ENCODE data around the gene TSEN34.
"Not testable (repeated sequence)": the region's sequence is repeated elsewhere in the genome, so short reads cannot be mapped to it uniquely, and the experiment has no call there.

The TSEN34 gene

GRCh38 chr19:54162241-54162805, 28.8 kb upstream of the TSEN34 start:
- peak; percentile 81 for DNase-seq

- DNase-seq = no peak
Observed at GRCh38 chr19:54162884-54163283, 28.2 kb upstream of the TSEN34 start.

DNA sequence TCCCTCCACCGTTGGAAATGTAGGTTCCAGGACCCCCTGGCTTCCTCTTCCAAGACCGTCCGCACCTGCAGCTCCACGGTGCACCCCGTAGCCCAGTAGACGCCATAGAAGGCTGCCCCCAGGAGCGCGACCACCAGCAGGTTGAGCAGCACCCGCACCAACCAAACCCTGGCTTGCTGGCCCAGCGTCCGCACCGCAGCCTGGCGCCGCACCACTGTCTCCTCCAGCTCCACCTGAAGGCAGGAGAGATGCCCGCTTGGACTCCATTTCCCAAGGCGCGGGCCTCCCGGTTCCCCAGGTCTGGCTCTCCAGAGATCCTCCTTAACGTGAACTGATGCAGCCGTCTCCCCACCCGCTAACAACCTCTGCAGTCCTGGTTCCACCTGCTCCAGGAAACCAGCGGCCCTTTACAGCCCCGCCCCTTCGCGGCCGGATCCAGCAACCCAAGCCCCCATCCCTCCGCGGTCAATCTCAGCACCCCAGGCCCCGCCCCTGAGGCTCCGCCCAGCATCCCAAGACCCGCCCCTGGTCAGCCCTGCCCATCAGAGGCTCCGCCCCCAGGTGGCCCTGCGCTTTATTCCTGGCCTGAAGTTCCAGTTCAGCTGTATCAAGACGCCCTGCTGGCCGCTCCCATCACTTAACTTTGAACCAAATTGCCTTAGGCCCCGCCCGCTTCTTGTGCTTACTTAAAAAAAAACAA, 26.6 kb upstream of the TSEN34 start:
- no peak for DNase-seq

- no peak for DNase-seq
Observed at GRCh38 chr19:54165222-54165621, 25.9 kb upstream of the TSEN34 start.

- peak; percentile 92 for DNase-seq
Observed at GRCh38 chr19:54168174-54168917, 22.8 kb upstream of the TSEN34 start.

GRCh38 chr19:54169149-54169740, 21.9 kb upstream of the TSEN34 start:
- DNase-seq = no peak

GRCh38 chr19:54171736-54172431, 19.2 kb upstream of the TSEN34 start:
- not testable (repeated sequence) for DNase-seq

DNA sequence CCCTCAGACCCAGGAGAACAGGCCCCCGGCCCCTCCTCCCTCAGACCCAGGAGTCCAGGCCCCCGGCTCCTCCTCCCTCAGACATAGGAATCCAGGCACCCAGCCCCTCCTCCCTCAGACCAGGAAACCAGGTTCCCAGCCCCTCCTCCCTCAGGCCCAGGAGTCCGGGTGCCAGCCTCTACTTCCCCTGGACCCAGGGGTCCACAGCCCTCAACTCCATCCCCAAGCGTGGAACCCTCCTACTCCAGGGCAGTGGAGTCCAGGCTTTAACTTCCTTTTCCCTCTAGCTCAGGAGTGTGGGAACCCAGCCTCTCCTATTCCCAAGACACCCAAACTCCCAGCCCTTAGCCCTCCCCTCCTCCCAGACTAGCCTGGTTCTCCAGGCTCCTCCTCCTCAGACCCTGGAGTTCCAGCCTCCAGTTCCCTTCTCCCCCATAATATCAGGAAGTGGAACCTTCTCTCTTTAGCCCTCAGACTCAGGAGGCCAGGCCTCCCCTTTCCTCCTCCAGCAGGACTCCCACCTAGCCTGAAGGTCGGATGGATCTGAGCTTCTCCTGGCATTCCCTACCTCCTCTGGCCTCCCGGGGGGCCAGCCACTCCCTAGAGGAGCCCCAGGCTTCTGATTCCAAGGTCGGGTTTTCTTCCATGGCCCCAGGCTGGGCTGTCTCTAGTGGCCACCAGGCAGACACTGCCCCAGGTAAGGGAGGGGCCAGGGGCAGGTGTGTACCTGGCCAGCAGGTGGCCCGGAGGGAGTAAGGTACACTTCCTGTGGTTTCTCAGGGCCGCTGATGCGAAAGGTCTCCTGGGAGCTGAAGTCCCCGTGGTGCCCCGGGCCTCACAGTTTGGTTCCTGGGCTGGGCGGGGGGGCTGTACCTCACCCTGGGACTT, 18.4 kb upstream of the TSEN34 start, which contains the start of gene TMC4:
TSS of gene TMC4 (minus strand) at position 690 of the 888 bp plus-strand sequence. CDS start at position 647, 43 bp downstream.
- DNase-seq = no peak

- DNase-seq = no peak
Observed at GRCh38 chr19:54173359-54173699, 17.8 kb upstream of the TSEN34 start.

GRCh38 chr19:54173951-54174834, 16.9 kb upstream of the TSEN34 start:
- no peak for DNase-seq

DNA sequence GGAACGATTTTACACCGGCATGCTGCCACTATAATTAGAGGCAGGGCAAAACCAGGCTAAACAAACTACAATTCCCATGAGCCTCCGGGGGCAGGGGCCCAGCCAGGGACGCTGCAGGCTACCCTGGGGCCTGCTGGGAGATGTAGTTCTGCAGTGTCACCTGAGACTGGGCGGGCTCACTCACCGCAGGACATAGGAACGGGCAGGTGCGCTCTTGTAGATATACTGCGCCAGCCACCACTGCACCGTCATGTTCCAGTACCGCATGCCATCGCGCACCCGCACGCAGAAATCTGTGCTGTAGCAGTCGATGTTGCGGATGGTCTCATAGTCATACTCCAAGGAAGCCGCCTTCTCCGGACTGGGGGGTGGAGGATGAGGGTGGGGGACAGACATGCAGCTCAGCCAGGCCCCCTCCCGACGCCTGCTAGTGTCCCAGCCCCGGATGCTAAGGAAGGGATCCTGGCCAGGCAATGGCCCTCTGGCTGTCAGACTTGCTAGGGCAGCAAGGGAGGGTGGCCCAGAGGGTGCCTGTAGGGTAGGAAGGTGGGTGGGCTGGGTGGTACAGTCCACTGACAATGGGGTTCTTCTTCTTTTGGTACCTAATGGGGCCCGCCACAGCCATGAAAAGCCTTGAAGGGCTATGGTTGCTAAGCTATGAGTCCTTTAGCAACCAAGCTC, 12.4 kb upstream of the TSEN34 start:
- no peak for DNase-seq

DNA sequence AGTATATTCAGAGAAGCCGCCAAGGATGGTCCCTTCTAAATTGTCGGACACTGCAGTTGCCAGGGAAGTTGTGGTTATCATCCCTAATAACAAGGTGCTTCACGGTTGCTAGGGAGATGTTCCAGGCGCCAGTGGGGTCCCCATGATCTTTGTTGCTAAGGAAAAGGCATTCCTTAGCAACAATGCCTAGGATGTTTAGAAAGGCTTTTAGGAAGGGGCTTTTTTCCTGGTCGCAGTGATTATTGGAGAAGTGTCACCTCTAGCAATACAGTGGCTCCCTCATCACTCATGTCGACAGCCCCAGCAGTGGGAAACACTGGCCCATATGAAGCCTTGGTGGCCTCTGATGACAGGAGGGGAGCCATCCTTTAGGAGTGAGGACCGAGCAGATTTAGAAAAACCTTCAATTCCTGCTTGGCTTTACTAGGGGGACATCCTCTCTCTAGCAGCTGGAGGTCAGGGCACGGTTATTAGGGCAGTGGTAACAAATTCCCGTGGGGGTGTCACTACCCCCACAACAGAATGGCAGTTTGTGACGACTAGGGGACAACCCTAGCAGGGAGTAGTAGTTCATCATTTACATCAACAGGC, 11.8 kb upstream of the TSEN34 start:
- DNase-seq = no peak

- no peak for DNase-seq
Observed at GRCh38 chr19:54179921-54180461, 11.1 kb upstream of the TSEN34 start.

DNA sequence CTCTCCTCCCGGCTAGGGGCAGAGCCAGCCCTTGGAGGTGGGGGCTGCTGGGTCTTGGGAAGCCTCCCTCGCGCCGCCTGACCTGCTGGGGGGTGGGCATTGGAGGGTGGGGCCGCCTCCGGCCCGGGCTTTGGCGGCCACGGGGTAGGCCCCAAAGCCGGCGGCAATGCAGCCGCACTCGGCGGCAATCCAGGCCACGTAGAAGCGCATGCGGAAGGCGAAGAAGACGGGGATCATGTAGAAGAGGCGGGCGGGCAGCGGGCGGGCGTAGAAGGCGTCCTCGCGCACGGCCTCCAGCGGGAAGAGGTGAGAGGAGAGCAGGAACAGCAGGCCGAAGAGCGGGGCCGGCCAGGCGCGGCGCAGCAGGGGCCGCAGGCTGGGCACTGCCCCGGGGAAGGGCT, 10.4 kb upstream of the TSEN34 start:
- DNase-seq = no peak

DNA sequence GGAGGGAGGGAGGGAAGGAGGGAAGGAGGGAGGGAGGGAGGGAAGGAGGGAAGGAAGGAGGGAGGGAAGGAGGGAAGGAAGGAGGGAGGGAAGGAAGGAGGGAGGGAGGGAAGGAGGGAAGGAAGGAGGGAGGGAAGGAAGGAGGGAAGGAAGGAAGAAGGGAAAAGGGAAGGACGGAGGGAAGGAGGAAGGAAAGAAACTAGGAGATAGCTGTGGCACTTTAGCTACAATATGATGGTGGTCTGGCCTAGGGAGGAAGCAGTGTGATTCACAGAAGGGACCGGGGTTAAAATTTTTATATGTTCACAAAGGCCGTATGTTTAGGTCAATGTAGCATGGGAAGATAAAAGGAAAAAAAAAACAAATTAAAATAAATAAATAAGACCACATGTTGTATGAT, 9.2 kb upstream of the TSEN34 start:
- not testable (repeated sequence) for DNase-seq

DNA sequence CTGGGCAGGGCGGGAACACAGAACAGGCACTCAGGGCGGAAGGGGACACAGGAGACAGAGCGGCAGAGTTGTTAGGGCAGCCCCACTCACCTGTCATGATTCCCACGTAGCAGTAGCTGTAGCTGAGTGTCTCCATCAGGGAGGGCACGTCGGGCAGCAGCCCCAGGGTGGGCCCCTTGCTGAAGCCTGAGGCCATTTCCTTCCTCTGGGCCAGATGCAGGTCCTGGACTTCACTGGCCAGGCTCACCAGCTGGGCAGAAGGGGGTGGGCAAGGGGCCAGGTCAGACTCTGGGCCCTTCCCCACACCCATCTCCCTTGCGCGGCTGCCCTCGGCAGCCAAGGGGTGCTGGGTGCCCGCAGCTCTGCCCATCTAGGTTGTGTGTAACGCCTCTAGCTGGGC, 7.7 kb upstream of the TSEN34 start:
- no peak for DNase-seq

DNA sequence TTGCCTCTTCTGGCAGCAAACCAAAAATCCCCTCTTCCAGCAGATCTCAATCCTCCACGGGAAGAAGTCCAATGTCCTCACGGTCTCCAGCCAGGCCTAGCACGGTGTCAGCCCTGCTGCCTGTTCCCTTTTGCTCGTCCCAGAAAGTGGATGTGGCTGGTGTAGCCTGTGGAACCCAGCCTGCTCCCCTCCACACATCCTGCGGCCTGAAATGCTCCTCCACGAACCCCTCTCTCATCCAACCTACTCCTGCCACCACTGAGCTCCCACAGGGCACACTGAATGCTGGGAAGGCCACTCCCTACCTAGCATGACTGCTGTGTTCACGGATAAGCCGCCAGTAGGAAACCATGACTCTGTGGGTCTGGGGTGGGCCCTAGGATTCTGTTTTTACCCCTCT, 4.8 kb upstream of the TSEN34 start:
- DNase-seq = no peak

GRCh38 chr19:54186934-54187381, 4.2 kb upstream of the TSEN34 start:
- DNase-seq = no peak

GRCh38 chr19:54188215-54188871, 2.8 kb upstream of the TSEN34 start:
- no peak for DNase-seq

Measured in left hindlimb (tissue), 1 donor.